OCI-M2 (cell line): Measurements from ENCODE around the gene SPAM1.
"Not testable (repeated sequence)": the region's sequence is repeated elsewhere in the genome, so short reads cannot be mapped to it uniquely, and the experiment has no call there.

Experiments used
- DNase-seq: peaks from one replicate; lab custom pipeline; 2025; ENCODE audit not compliant: unreplicated experiment; lab: John Stamatoyannopoulos, UW

Gene SPAM1

GRCh38 chr7:123924941-123925340 is at the start of gene SPAM1:
TSS of gene SPAM1 (plus strand) at chr7:123925241. CDS start at chr7:123953571, 28,330 bp downstream.
- no peak for DNase-seq

GRCh38 chr7:123876557-123877256 is 48.3 kb upstream of the SPAM1 start:
- DNase-seq, result no peak

- DNase-seq, result no peak
Observed at GRCh38 chr7:123879628-123880027, 45.4 kb upstream of the SPAM1 start.

- DNase-seq, result no peak
Observed at GRCh38 chr7:123881300-123881699, 43.7 kb upstream of the SPAM1 start.

- no peak for DNase-seq
Observed at GRCh38 chr7:123883154-123883553, 41.9 kb upstream of the SPAM1 start.

- DNase-seq, result no peak
Observed at GRCh38 chr7:123888192-123888591, 36.8 kb upstream of the SPAM1 start.

- not testable (repeated sequence) for DNase-seq
Observed at GRCh38 chr7:123894753-123895152, 30.3 kb upstream of the SPAM1 start.

GRCh38 chr7:123901101-123901500 is 23.9 kb upstream of the SPAM1 start:
- DNase-seq, result no peak

- no peak for DNase-seq
Observed at GRCh38 chr7:123905714-123906113, 19.3 kb upstream of the SPAM1 start.

- no peak for DNase-seq
Observed at GRCh38 chr7:123916240-123916724, 8.8 kb upstream of the SPAM1 start.

- no peak for DNase-seq
Observed at GRCh38 chr7:123917878-123918277, 7.2 kb upstream of the SPAM1 start.

- no peak for DNase-seq
Observed at GRCh38 chr7:123918309-123918708, 6.7 kb upstream of the SPAM1 start.

- DNase-seq, result no peak
Observed at GRCh38 chr7:123923599-123923998, 1.4 kb upstream of the SPAM1 start.

- no peak for DNase-seq
Observed at GRCh38 chr7:123929107-123929506, 4.1 kb downstream of the SPAM1 start.

GRCh38 chr7:123929655-123930054 is 4.6 kb downstream of the SPAM1 start:
- no peak for DNase-seq

GRCh38 chr7:123935436-123936381 is 10.7 kb downstream of the SPAM1 start:
- DNase-seq, result no peak

GRCh38 chr7:123936388-123936787 is 11.3 kb downstream of the SPAM1 start:
- DNase-seq, result no peak

GRCh38 chr7:123939784-123940183 is 14.7 kb downstream of the SPAM1 start:
- no peak for DNase-seq

- DNase-seq, result no peak
Observed at GRCh38 chr7:123941391-123942180, 16.5 kb downstream of the SPAM1 start.

GRCh38 chr7:123944395-123944794 is 19.4 kb downstream of the SPAM1 start:
- no peak for DNase-seq

GRCh38 chr7:123945938-123946337 is 20.9 kb downstream of the SPAM1 start:
- DNase-seq, result no peak
